K562 (cell line): ENCODE data around the gene FRMPD3. TPM values are rescaled to one million over a fixed set of nuclear protein-coding genes. Genes with fewer than 3 reads are reported as not detected.

Experiments used
- ATAC-seq: fragments of 200-7000 bp; cut with Tn5 transposase; 3 replicates; pipeline ENCODE4 v1.9.1; 2020; ENCODE audit warnings: moderate library complexity
- BruUV-seq: library from RNA; stranded (reverse); fragments of 400-500 nt; replicated peaks from 2 replicates; lab custom pipeline; 2021; lab: Mats Ljungman, UMichigan
- CTCF ChIA-PET: fragments of 300-600 bp; formaldehyde crosslinking; extraction: SDS; loops from one replicate; lab custom pipeline; 2021; ENCODE audit warnings: low intra/inter-chr PET ratio; lab: Yijun Ruan, JAX
- POLR2A ChIA-PET: fragments of 300-600, 350-650 bp; sonication (Branson Sonifier 250); formaldehyde crosslinking; extraction: SDS; loops from one replicate; lab custom pipeline; 2021; ENCODE audit warnings: antibody characterized with exemption, inconsistent platforms; lab: Yijun Ruan, JAX
- DNase-seq, 4 experiments: peaks; one replicate each; pipeline versions ENCODE4 v3.0.0 to v3.0.0-alpha.2; 2011 to 2018; ENCODE audit warnings: low spot score in 3 of 4, mixed read lengths in 3 of 4; ENCODE audit errors: extremely low read depth in 1 of 4
- FAIRE-seq: peaks from 2 replicates; lab custom pipeline; 2011; peaks lifted over from hg19 to GRCh38; lab: Jason Lieb, UNC
- H2AFZ ChIP-seq: 2 replicates; pipeline ENCODE4 v1.6.0; 2011; ENCODE audit warnings: low read depth, low read length, control low read depth, inconsistent platforms
- H3K27ac ChIP-seq: fragments of 200-600 bp; 3 replicates; pipeline ENCODE4 v1.8.0; 2011; ENCODE audit warnings: low read depth, mild to moderate bottlenecking, control low read depth, inconsistent platforms, low read length, moderate library complexity, mixed read lengths; ENCODE audit errors: extremely low read depth
- H3K27me3 ChIP-seq, 2 experiments: fragments of 300-600 bp in 1 of 2; 2 replicates in 1 of 2; 3 replicates in 1 of 2; pipeline versions ENCODE4 v1.6.0 to v1.8.0; 2011; ENCODE audit warnings: inconsistent platforms in 2 of 2, low read length in 2 of 2, mild to moderate bottlenecking in 1 of 2, mixed read lengths in 1 of 2, moderate library complexity in 1 of 2; ENCODE audit not compliant: control insufficient read depth in 2 of 2, insufficient read depth in 2 of 2
- H3K36me3 ChIP-seq: fragments of 300-600 bp; 3 replicates; pipeline ENCODE4 v1.8.0; 2011; ENCODE audit warnings: mild to moderate bottlenecking, low read length, inconsistent platforms; ENCODE audit not compliant: control insufficient read depth, insufficient read depth
- H3K4me1 ChIP-seq, 2 experiments: fragments of 200-600 bp in 1 of 2; replicated peaks in 1 of 2; 2 replicates in 1 of 2; 3 replicates in 1 of 2; pipeline versions ENCODE4 v1.5.1 to v1.8.0; 2011; ENCODE audit warnings: inconsistent platforms in 2 of 2, low read length in 2 of 2, mild to moderate bottlenecking in 1 of 2, mixed read lengths in 1 of 2, moderate library complexity in 1 of 2; ENCODE audit not compliant: control insufficient read depth in 2 of 2, insufficient read depth in 2 of 2
- H3K4me2 ChIP-seq: 2 replicates; pipeline ENCODE4 v1.6.1; 2011; ENCODE audit warnings: low read length, control low read depth, inconsistent platforms, mixed read lengths; ENCODE audit not compliant: insufficient read depth
- H3K4me3 ChIP-seq: fragments of 200-600 bp; sonication (generic), shearing (Covaris generic); 2 replicates; pipeline ENCODE4 v1.5.1; 2016; ENCODE audit warnings: control low read depth, inconsistent platforms
- H3K79me2 ChIP-seq: fragments of 200-600 bp; 3 replicates; pipeline ENCODE4 v1.8.0; 2011; ENCODE audit warnings: low read length, inconsistent platforms; ENCODE audit not compliant: control insufficient read depth, insufficient read depth
- H3K9ac ChIP-seq, 2 experiments: 2 replicates each; pipeline versions ENCODE4 v1.6.0 to v1.6.1; 2011; ENCODE audit warnings: low read depth in 2 of 2, low read length in 2 of 2, control low read depth in 1 of 2, inconsistent platforms in 1 of 2, mild to moderate bottlenecking in 1 of 2, mixed read lengths in 1 of 2; ENCODE audit not compliant: insufficient read depth in 1 of 2
- H3K9me1 ChIP-seq: one replicate; pipeline ENCODE4 v1.6.0; 2011; ENCODE audit warnings: inconsistent platforms, mild to moderate bottlenecking, low read length, moderate library complexity; ENCODE audit not compliant: control insufficient read depth, insufficient read depth
- H3K9me3 ChIP-seq: replicated peaks from 2 replicates; pipeline ENCODE4 v1.5.1; 2011; ENCODE audit warnings: low read depth, low read length, inconsistent platforms; ENCODE audit not compliant: control insufficient read depth, insufficient read depth
- H4K20me1 ChIP-seq: replicated peaks from 2 replicates; pipeline ENCODE4 v1.6.1; 2011; ENCODE audit warnings: low read length, inconsistent platforms, mixed read lengths; ENCODE audit not compliant: control insufficient read depth, insufficient read depth
- BCL6 ChIP-seq: fragments of 250-450 bp; sonication (Bioruptor Pico); IDR thresholded peaks from 2 replicates; pipeline ENCODE4 v1.4.0; 2020
- C11orf30 ChIP-seq: fragments of 450-650 bp; IDR thresholded peaks from 2 replicates; pipeline ENCODE4 v1.6.1; 2016; ENCODE audit warnings: low read depth, mild to moderate bottlenecking
- DMBX1 ChIP-seq: fragments of 250-450 bp; sonication (Bioruptor Pico); IDR thresholded peaks from 2 replicates; pipeline ENCODE4 v1.8.0; 2022; ENCODE audit warnings: inconsistent platforms, mild to moderate bottlenecking, moderate library complexity, borderline replicate concordance
- GTF2E2 ChIP-seq: fragments of 200-800 bp; sonication (Bioruptor generic); IDR thresholded peaks from 2 replicates; pipeline ENCODE4 v1.6.1; 2016; ENCODE audit warnings: missing genetic modification characterization, missing compliant biosample characterization
- ILK ChIP-seq: fragments of 450-650 bp; IDR thresholded peaks from 2 replicates; pipeline ENCODE4 v1.6.1; 2016; ENCODE audit warnings: missing genetic modification characterization, low read depth, mild to moderate bottlenecking, missing compliant biosample characterization, moderate library complexity, borderline replicate concordance
- KLF16 ChIP-seq: IDR thresholded peaks from 2 replicates; pipeline ENCODE4 v1.6.1; 2016; ENCODE audit warnings: antibody characterized with exemption
- MAFG ChIP-seq: fragments of 450-650 bp; conservative IDR thresholded peaks from 2 replicates; pipeline ENCODE4 v1.6.1; 2016; ENCODE audit warnings: missing genetic modification characterization, missing compliant biosample characterization
- NR2C2 ChIP-seq, 2 experiments: fragments of 200-800 bp in 1 of 2; sonication (Bioruptor generic) in 1 of 2; sonication (generic) in 1 of 2; formaldehyde crosslinking in 1 of 2; IDR thresholded peaks; 2 replicates each; pipeline versions ENCODE4 v1.6.1 to v1.8.0; 2016 to 2022; ENCODE audit warnings: mild to moderate bottlenecking in 1 of 2, missing compliant biosample characterization in 1 of 2, missing genetic modification characterization in 1 of 2, missing genetic modification reagents in 1 of 2
- NUFIP1 ChIP-seq: fragments of 450-650 bp; IDR thresholded peaks from 2 replicates; pipeline ENCODE4 v1.6.1; 2018; ENCODE audit not compliant: partially characterized antibody
- RUNX1 ChIP-seq: sonication (generic); IDR thresholded peaks from 2 replicates; pipeline ENCODE4 v1.6.1; 2016; ENCODE audit warnings: antibody characterized with exemption, low read depth
- SRSF1 ChIP-seq: fragments of 200-400 bp; formaldehyde crosslinking; IDR thresholded peaks from 2 replicates; pipeline ENCODE4 v1.6.1; 2017; ENCODE audit warnings: mild to moderate bottlenecking, low read depth, low read length, moderate library complexity
- TAL1 ChIP-seq: fragments of 450-650 bp; IDR thresholded peaks from 2 replicates; pipeline ENCODE4 v1.6.1; 2016; ENCODE audit warnings: mild to moderate bottlenecking
- ZBTB33 ChIP-seq: sonication (generic); formaldehyde crosslinking; IDR thresholded peaks from 2 replicates; pipeline ENCODE4 v1.8.1; 2023; ENCODE audit warnings: mild to moderate bottlenecking, missing genetic modification reagents
- ZNF316 ChIP-seq: fragments of 450-650 bp; IDR thresholded peaks from 2 replicates; pipeline ENCODE4 v1.6.1; 2016
- ZNF699 ChIP-seq: fragments of 250-450 bp; sonication (Bioruptor Pico); IDR thresholded peaks from 2 replicates; pipeline ENCODE4 v1.8.0; 2021; ENCODE audit warnings: mild to moderate bottlenecking, moderate library complexity; ENCODE audit not compliant: insufficient replicate concordance
- WGBS: fragments of 100-300 bp; shearing (Covaris generic); methylation state at CpG from one replicate; pipeline ENCODE4 v1.1.6; 2016; ENCODE audit warnings: low coverage, mixed read lengths; ENCODE audit not compliant: insufficient coverage; ENCODE audit errors: missing lambda C conversion rate; 5-methylcytosine and 5-hydroxymethylcytosine counted together
- in situ Hi-C: fragments of 300-500 bp; cut with MboI; formaldehyde crosslinking; loops from 4 replicates; pipeline ENCODE4 v1.15.0; 2018; ENCODE audit warnings: inconsistent platforms, mixed read lengths
- intact Hi-C: fragments of 100-400 bp; cut with micrococcal nuclease; formaldehyde crosslinking; loops from 2 replicates; pipeline ENCODE4 v1.14.2; 2022
- polyA plus RNA-seq, 8 experiments: library from polyadenylated mRNA; depleted of rRNA in 4 of 8; stranded (reverse) in 5 of 8; unstranded in 3 of 8; fragments of >200 nt; fragmentation: Nextera tagmentation in 2 of 8; fragmentation: Illumina TruSeq in 1 of 8; extraction: Ambion mirVana in 2 of 8; extraction: Trizol in 1 of 8; gene quantifications; 2 replicates each; pipeline versions ENCODE4 v1.2.1 to v1.2.3, GENCODE V29; 2011 to 2014; ENCODE audit warnings: inconsistent platforms in 1 of 8, missing spikeins in 1 of 8
- total RNA-seq, 7 experiments: library from RNA; depleted of rRNA in 6 of 7; stranded (reverse); fragments of >200 nt in 6 of 7; fragmentation: Illumina TruSeq in 2 of 7; extraction: Trizol in 2 of 7; gene quantifications; 2 replicates each; pipeline versions ENCODE4 v1.2.1 to v1.2.3, GENCODE V29; 2011 to 2021; ENCODE audit warnings: low replicate concordance in 1 of 7

Gene FRMPD3
- total and polyA plus RNA-seq, 9 of the 15 experiments (the other 6 are each of a cell fraction or from before 2014, with no cell fraction given) = not detected

GRCh38 chrX:107480272-107480671 lies 30.8 kb downstream of the FRMPD3 start:
- no TSS peak for BruUV-seq
- Histone ChIP-seq H3K9ac (no peak overlapping the region), H3K4me2 (no peak overlapping the region), H3K79me2 (no peaks in the 10 kb centered on the region), H3K27ac (no peak overlapping the region), H3K9me3 (no peaks in the 10 kb centered on the region), H3K4me1 (no peaks in the 10 kb centered on the region; a peak in 1 of 5 replicates), H2AFZ (no peak overlapping the region), H4K20me1 (no peaks in the 10 kb centered on the region), H3K4me3 (no peak overlapping the region), H3K27me3 (peaks cover 0 to 8% of the 10 kb centered on the region in 2 experiments; a peak in 2 of 5 replicates), H3K36me3 (no peaks in the 10 kb centered on the region), H3K9me1 (no peaks in the 10 kb centered on the region)
- 0% methylated on average over 5 of the region's 5 CpGs for WGBS
- ChIA-PET CTCF (no interaction called here), POLR2A (no interaction called here)
- TF ChIP-seq TAL1 = no peak
- TF ChIP-seq ZNF316 = peak; percentile 71
- TF ChIP-seq DMBX1 (CRISPR knock-in tag) = no peak
- TF ChIP-seq BCL6 = no peak
- TF ChIP-seq MAFG = peak; percentile 67
- no peak for TF ChIP-seq GTF2E2 (tag)
- no peak for TF ChIP-seq KLF16
- TF ChIP-seq ILK (tag) = no peak
- no peak for TF ChIP-seq ZBTB33 (CRISPR knock-in tag)
- no peak for TF ChIP-seq SRSF1
- TF ChIP-seq NUFIP1 = no peak
- TF ChIP-seq RUNX1 = no peak
- no peak for TF ChIP-seq NR2C2 (CRISPR knock-in tag; IDR thresholded peaks at IDR 0.05)
- no peak for TF ChIP-seq NR2C2 (tag; IDR thresholded peaks at IDR 0.05)
- peak; percentile 60 for TF ChIP-seq C11orf30
- no peak for TF ChIP-seq ZNF699 (CRISPR knock-in tag)
- intact Hi-C loops (no loop called here), in situ Hi-C loops (no loop called here)
- FAIRE-seq (no peak), DNase-seq (no peak), ATAC-seq (no peak)
